Ectodermal cell (in vitro differentiated cells): ENCODE measurements around the gene GPS1.
A peak's percentile ranks its signal among the peaks of the same experiment; 100 is the strongest.

ENCODE experiments used
- H3K27ac ChIP-seq: 2 replicates; pipeline ENCODE4 v1.7.0; 2013; ENCODE audit warnings: mild to moderate bottlenecking, low read depth, low read length; ENCODE audit not compliant: insufficient read depth, poor library complexity, severe bottlenecking
- H3K27me3 ChIP-seq: 2 replicates; pipeline ENCODE4 v1.7.0; 2013; ENCODE audit warnings: mild to moderate bottlenecking, low read length; ENCODE audit not compliant: insufficient read depth, control insufficient read depth, poor library complexity, severe bottlenecking
- H3K36me3 ChIP-seq: one replicate; pipeline ENCODE4 v1.7.0; 2013; ENCODE audit warnings: low read length; ENCODE audit not compliant: control insufficient read depth, insufficient read depth
- H3K4me1 ChIP-seq: one replicate; pipeline ENCODE4 v1.7.0; 2013; ENCODE audit warnings: low read length; ENCODE audit not compliant: control insufficient read depth, insufficient read depth
- H3K4me3 ChIP-seq: 2 replicates; pipeline ENCODE4 v1.7.0; 2013; ENCODE audit warnings: low read depth, low read length, control low read depth; ENCODE audit not compliant: insufficient read depth
- H3K9me3 ChIP-seq: 2 replicates; pipeline ENCODE4 v1.7.0; 2013; ENCODE audit warnings: mild to moderate bottlenecking, low read length, moderate library complexity; ENCODE audit not compliant: control insufficient read depth
- WGBS, 2 experiments: methylation state at CpG; one replicate each; pipeline ENCODE4 v1.1.7; 2013; ENCODE audit warnings: missing lambda C conversion rate in 2 of 2; 5-methylcytosine and 5-hydroxymethylcytosine counted together

Gene GPS1

GRCh38 chr17:82021107-82021899 is 30.4 kb upstream of the GPS1 start:
- H3K36me3 ChIP-seq, result no peaks in the 10 kb centered on the region
- H3K27me3 ChIP-seq, result no peaks in the 10 kb centered on the region
- H3K4me1 ChIP-seq, result peaks cover 17% of the 10 kb centered on the region
- 84 to 86% methylated on average over 25 of the region's 25 CpGs for WGBS, 2 experiments
- no peak overlapping the region for H3K27ac ChIP-seq
- peak overlapping the region; percentile 79 for H3K4me3 ChIP-seq
- H3K9me3 ChIP-seq, result no peaks in the 10 kb centered on the region

DNA sequence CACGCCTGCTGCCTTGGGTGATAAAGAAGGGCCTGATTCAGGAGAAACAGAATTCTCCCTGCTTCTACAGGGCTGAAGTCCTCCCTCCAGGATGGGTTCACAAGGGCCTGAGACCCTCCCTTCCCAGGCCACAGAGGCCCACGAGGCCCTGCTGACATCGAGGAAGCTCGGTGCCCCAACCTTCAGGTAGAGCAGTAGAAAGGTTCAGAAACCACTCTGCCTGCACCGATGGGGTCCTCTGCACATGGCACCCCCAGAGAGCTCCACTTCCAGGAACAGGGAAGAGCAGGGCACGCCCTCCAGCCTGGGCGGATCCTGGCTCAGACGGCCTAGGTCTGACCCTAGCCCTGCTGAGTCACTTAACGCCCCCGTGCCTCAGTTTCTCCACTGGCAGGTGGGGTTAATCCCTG is 29.8 kb upstream of the GPS1 start:
- Histone ChIP-seq H3K27me3 (no peaks in the 10 kb centered on the region), H3K27ac (no peak overlapping the region), H3K9me3 (no peaks in the 10 kb centered on the region), H3K4me1 (peaks cover 17% of the 10 kb centered on the region), H3K4me3 (peak overlapping the region; percentile 79), H3K36me3 (no peaks in the 10 kb centered on the region)
- WGBS, 2 experiments, result 25 to 26% methylated on average over 10 of the region's 10 CpGs

DNA sequence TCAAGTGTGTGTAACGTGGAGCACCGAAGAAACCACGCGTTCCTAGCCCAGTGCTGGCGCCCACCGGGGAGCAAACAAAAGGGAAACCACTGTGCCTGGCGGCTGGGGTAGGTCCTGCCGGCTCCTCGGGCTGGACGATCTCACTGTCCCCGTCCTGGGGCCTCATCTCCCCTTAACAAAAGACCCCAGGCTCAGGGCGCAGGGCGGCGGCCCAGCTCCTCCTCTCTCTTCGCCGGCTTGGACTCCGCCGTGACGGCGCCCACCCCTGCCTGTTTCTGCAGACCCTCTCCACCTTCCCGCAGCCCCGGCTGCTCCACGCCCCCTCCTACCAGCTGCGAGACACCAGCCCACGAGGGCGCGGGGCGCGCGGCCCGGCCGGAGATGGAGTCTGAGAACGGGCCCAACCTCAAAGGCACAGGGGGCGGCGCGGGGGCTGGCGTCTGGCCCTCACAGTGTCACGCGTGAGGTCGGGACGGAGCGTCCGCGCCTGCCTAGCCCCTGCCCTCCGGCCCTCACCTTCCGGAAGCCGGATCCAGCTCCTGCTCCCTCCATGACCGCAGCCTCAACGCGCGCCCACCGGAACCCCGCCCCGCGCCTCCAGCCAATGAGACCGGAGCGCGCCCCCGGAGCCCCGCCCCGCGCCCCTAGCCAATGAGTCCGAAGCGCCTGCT is 29.3 kb upstream of the GPS1 start, which contains the start of gene CENPX:
Gene CENPX (minus strand): TSS at position 569 of the 671 bp plus-strand sequence. CDS start 17 bp downstream, at position 552.
- Histone ChIP-seq H3K27me3 (no peaks in the 10 kb centered on the region), H3K9me3 (no peaks in the 10 kb centered on the region), H3K4me3 (peak within 1 kb of the TSS; percentile 79), H3K36me3 (no peaks in the 10 kb centered on the region), H3K4me1 (peaks cover 17% of the 10 kb centered on the region), H3K27ac (no peak within 1 kb of the TSS)
- 1% methylated on average over 64 of the region's 64 CpGs for WGBS, 2 experiments

DNA sequence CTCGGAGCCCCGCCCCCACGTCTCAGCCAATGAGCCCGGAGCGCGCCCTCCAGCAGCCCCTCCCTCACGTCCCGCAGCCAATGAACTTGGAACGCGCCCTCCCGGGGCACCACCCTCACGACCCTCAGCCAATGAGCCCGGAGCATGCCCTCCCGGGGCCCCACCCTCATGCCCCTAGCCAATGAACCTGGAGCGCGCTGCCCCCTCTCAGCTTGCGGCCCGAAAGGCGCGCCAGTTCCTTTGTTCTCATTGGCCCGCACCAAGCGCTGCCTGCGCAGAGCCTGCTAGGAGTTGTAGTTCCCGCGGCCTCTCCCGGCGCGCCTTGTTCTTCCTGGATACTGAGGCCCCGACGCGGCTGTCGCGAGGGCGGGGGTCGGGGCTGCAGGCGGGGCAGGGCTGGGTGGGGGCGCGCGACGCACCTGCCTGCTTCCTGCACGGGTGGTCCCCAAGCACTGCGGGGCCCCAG is 28.7 kb upstream of the GPS1 start, which contains the start of gene LRRC45:
Gene LRRC45 (plus strand): TSS at position 325 of the 466 bp plus-strand sequence. CDS start 339 bp downstream, outside the sequence.
- no peak within 1 kb of the TSS for H3K27ac ChIP-seq
- no peaks in the 10 kb centered on the region for H3K36me3 ChIP-seq
- 0% methylated on average over 42 of the region's 42 CpGs for WGBS, 2 experiments
- H3K9me3 ChIP-seq, result no peaks in the 10 kb centered on the region
- no peaks in the 10 kb centered on the region for H3K27me3 ChIP-seq
- peak within 1 kb of the TSS; percentile 79 for H3K4me3 ChIP-seq
- H3K4me1 ChIP-seq, result peaks cover 17% of the 10 kb centered on the region

- Histone ChIP-seq H3K27me3 (no peaks in the 10 kb centered on the region), H3K36me3 (no peaks in the 10 kb centered on the region), H3K9me3 (no peaks in the 10 kb centered on the region), H3K4me1 (peaks cover 17% of the 10 kb centered on the region), H3K27ac (no peak overlapping the region), H3K4me3 (peak overlapping the region; percentile 79)
- WGBS, 2 experiments, result 11 to 12% methylated on average over 55 of the region's 55 CpGs
Measured at GRCh38 chr17:82023447-82024241, 28.1 kb upstream of the GPS1 start.

- H3K27me3 ChIP-seq, result no peaks in the 10 kb centered on the region
- H3K4me1 ChIP-seq, result peaks cover 17% of the 10 kb centered on the region
- 95 to 97% methylated on average over 17 of the region's 17 CpGs for WGBS, 2 experiments
- H3K36me3 ChIP-seq, result no peaks in the 10 kb centered on the region
- H3K4me3 ChIP-seq, result no peak overlapping the region
- no peaks in the 10 kb centered on the region for H3K9me3 ChIP-seq
- no peak overlapping the region for H3K27ac ChIP-seq
Measured at GRCh38 chr17:82024859-82025258, 26.8 kb upstream of the GPS1 start.

GRCh38 chr17:82025401-82026107 is 26.1 kb upstream of the GPS1 start:
- Histone ChIP-seq H3K4me3 (no peak overlapping the region), H3K4me1 (peaks cover 17% of the 10 kb centered on the region), H3K27ac (no peak overlapping the region), H3K27me3 (no peaks in the 10 kb centered on the region), H3K36me3 (no peaks in the 10 kb centered on the region), H3K9me3 (no peaks in the 10 kb centered on the region)
- 95 to 96% methylated on average over 25 of the region's 25 CpGs for WGBS, 2 experiments

DNA sequence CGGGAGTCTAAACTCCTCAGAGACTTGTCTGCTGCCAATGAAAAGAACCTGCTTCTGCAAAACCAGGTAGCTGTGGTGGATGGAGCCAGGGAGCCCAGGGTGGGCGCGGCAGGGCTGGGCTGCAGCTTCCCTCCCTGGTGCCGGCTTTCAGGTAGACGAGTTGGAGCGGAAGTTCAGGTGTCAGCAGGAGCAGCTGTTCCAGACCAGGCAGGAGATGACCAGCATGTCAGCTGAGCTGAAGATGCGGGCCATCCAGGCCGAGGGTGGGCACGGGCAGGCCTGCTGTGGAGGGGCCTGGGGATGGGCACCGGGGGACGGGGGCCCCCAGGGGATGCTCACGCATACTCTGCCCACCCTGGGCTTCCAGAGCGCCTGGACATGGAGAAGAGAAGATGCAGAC is 23.5 kb upstream of the GPS1 start:
- Histone ChIP-seq H3K9me3 (no peaks in the 10 kb centered on the region), H3K4me3 (no peak overlapping the region), H3K27me3 (no peaks in the 10 kb centered on the region), H3K27ac (no peak overlapping the region), H3K36me3 (no peaks in the 10 kb centered on the region), H3K4me1 (peaks cover 11% of the 10 kb centered on the region)
- 95 to 97% methylated on average over 13 of the region's 13 CpGs for WGBS, 2 experiments

DNA sequence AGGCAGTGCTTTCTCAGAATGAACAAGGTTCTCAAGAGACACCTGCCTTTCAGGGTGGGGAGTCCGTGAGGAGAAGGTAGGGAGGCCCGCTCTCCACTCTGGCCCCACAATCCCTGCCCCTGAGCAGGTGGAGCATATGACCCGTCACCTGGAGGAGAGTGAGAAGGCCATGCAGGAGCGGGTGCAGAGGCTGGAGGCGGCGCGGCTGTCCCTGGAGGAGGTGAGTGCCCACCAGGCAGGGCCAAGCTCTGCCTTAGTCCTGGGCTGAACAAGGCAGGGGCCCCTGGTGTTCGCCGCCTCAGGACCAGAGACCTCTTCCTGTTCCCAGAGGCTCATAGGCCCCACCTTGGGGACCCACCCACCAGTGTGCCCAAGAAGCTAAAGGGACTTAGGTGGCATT is 22.7 kb upstream of the GPS1 start:
- Histone ChIP-seq H3K27ac (no peak overlapping the region), H3K4me3 (no peak overlapping the region), H3K36me3 (no peaks in the 10 kb centered on the region), H3K4me1 (peaks cover 9% of the 10 kb centered on the region), H3K27me3 (no peaks in the 10 kb centered on the region), H3K9me3 (no peaks in the 10 kb centered on the region)
- WGBS, 2 experiments, result 96% methylated on average over 9 of the region's 9 CpGs
